Aorta (tissue), 5 donors: ENCODE measurements around the gene CTTNBP2. TPM values are rescaled to one million over a fixed set of nuclear protein-coding genes. Genes with fewer than 3 reads are reported as not detected.

ENCODE experiments used
- ATAC-seq: fragments of 200-7000 bp; cut with Tn5 transposase; one replicate; pipeline ENCODE4 v1.9.1; 2022; ENCODE audit warnings: moderate library complexity; ENCODE audit not compliant: low FRiP score
- DNase-seq, 2 donors: peaks; one replicate each; pipeline ENCODE4 v3.0.0-alpha.2; 2020
- H3K27ac ChIP-seq, 2 donors: one replicate each; pipeline ENCODE4 v1.5.1; 2013; ENCODE audit warnings: low read length in 2 of 2, mild to moderate bottlenecking in 2 of 2, moderate library complexity in 2 of 2, control low read depth in 1 of 2, inconsistent platforms in 1 of 2, low read depth in 1 of 2
- H3K27me3 ChIP-seq, 2 donors: one replicate each; pipeline ENCODE4 v1.6.1; 2013; ENCODE audit warnings: control low read depth in 1 of 2, low read length in 1 of 2, mild to moderate bottlenecking in 1 of 2, moderate library complexity in 1 of 2; ENCODE audit not compliant: insufficient read depth in 2 of 2, control insufficient read depth in 1 of 2
- H3K36me3 ChIP-seq, 2 donors: one replicate each; pipeline ENCODE4 v1.6.1; 2013; ENCODE audit warnings: control low read depth in 1 of 2, low read length in 1 of 2, mild to moderate bottlenecking in 1 of 2; ENCODE audit not compliant: insufficient read depth in 2 of 2, control insufficient read depth in 1 of 2
- H3K4me1 ChIP-seq, 2 donors: one replicate each; pipeline ENCODE4 v1.6.1; 2013; ENCODE audit warnings: low read length in 2 of 2, control low read depth in 1 of 2, mild to moderate bottlenecking in 1 of 2, moderate library complexity in 1 of 2; ENCODE audit not compliant: insufficient read depth in 2 of 2, control insufficient read depth in 1 of 2
- H3K4me3 ChIP-seq, 2 donors: one replicate each; pipeline ENCODE4 v1.5.1; 2013; ENCODE audit warnings: low read length in 2 of 2, control low read depth in 1 of 2, mild to moderate bottlenecking in 1 of 2
- H3K9me3 ChIP-seq: one replicate; pipeline ENCODE4 v1.6.1; 2013; ENCODE audit warnings: mild to moderate bottlenecking, low read length; ENCODE audit not compliant: control insufficient read depth
- WGBS, 2 donors: extraction: QIAGEN DNeasy Blood & Tissue Kit; methylation state at CpG; one replicate each; pipeline ENCODE4 v1.1.7; 2013; 5-methylcytosine and 5-hydroxymethylcytosine counted together
- intact Hi-C, 2 donors: fragments of 100-400 bp; cut with DNase I; formaldehyde crosslinking; loops; one replicate each; pipeline versions ENCODE4 v1.14.2 to v1.15.0; 2022
- polyA plus RNA-seq, 2 donors: library from polyadenylated mRNA; stranded (reverse); fragments of 200-250 nt; gene quantifications; one replicate each; pipeline ENCODE4 v1.2.3, GENCODE V29; 2013
- total RNA-seq, 2 donors: library from RNA; stranded (reverse); fragmentation: NEBNext Ultra II Directional; extraction: Animal tissue kit (Norgen Biotek cat#: 25700); gene quantifications; one replicate each; pipeline ENCODE4 v1.2.1, GENCODE V29; 2021
- donor health status: healthy with polysubstance abuse.
- donor health status: Bipolar disorder and iron deficiency.
- donor health status: DM: no; HTN: no; CAD: no.
- donor health status: DM: no; HTN: no; CAD: no.
- donor health status: DM: yes; HTN: yes; CAD: no.

The CTTNBP2 gene
- total and polyA plus RNA-seq, 4 donors: 1.2 to 29.6 (median 8.6) TPM

DNA sequence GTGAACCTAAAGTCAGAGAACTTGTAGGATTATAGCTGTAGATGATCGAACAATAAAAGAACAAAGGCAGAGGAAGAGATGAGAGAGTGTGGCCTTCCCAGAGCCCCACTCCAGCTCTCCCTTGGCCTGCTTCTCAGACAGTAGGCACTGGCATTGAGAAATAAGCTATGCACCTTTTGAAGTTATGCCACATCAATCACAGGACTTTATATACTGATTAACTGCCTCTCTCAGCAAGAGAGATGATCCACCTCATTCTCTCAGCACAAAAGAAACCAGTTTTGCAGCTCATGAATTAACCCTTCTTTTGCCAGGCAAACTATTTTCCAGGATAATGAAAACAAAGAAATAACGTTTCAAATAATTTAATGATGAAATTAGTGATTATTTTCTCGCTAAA is 22.0 kb upstream of the CTTNBP2 start:
- ATAC-seq (no peak), DNase-seq (no peak)
- intact Hi-C loops: no loop called here
- peaks cover 1% of the 10 kb centered on the region for H3K9me3 ChIP-seq
- no peaks in the 10 kb centered on the region for H3K27me3 ChIP-seq
- no peaks in the 10 kb centered on the region for H3K4me1 ChIP-seq
- H3K27ac ChIP-seq: no peak overlapping the region
- no peaks in the 10 kb centered on the region for H3K36me3 ChIP-seq
- 80 to 81% methylated on average over 3 of the region's 3 CpGs for WGBS, 2 donors
- H3K4me3 ChIP-seq: no peak overlapping the region

DNA sequence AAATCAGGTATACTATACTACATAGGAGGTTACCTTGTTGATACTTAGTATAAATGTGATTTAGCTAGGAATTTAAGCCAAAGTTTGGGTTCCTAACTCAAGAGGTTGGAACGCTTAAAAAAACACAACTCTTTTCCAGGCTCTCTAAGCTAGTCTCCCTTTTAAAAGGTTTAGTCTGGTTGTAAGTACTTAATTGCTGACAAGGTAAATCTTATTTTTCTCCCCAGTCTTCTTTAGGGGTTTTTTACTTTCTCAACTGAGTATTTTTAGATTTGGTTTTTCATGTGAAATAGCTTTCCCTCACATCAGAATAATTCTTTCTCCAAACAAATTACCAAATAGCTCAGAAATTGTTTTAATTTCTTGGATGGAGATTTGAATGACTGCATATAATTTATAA is 20.8 kb upstream of the CTTNBP2 start:
- DNase-seq (no peak), ATAC-seq (no peak)
- Histone ChIP-seq H3K27me3 (no peaks in the 10 kb centered on the region), H3K36me3 (no peaks in the 10 kb centered on the region), H3K4me1 (no peaks in the 10 kb centered on the region), H3K27ac (no peak overlapping the region), H3K9me3 (peaks cover 1% of the 10 kb centered on the region), H3K4me3 (no peak overlapping the region)
- 38 to 47% methylated on average over 1 of the region's 1 CpG for WGBS, 2 donors
- intact Hi-C loops: no loop called here

DNA sequence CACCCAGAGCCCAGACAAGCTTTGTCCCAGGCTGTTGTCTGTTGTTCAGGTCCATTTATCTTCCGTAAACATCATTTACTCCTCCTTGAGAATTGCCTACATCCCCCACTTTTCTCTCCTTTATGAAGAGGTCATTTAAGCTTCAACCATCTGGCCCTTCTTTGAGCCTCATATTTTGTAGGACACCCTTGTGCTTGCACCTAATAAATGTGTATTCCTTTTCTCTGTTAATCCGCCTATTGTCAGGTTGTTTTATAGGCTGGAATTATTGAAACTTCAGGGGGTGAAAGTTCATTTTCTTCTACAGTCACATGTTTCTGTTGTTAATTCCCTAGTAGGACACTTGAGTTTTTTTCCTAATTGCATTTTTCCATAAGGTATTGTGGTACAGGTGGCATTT is 19.6 kb upstream of the CTTNBP2 start:
- intact Hi-C loops: no loop called here
- Histone ChIP-seq H3K27ac (no peak overlapping the region), H3K4me3 (no peak overlapping the region), H3K27me3 (no peaks in the 10 kb centered on the region), H3K36me3 (no peaks in the 10 kb centered on the region), H3K9me3 (peaks cover 1% of the 10 kb centered on the region), H3K4me1 (no peaks in the 10 kb centered on the region)
- ATAC-seq: no peak
- no peak for DNase-seq
- WGBS, 2 donors: 94 to 95% methylated on average over 2 of the region's 2 CpGs

DNA sequence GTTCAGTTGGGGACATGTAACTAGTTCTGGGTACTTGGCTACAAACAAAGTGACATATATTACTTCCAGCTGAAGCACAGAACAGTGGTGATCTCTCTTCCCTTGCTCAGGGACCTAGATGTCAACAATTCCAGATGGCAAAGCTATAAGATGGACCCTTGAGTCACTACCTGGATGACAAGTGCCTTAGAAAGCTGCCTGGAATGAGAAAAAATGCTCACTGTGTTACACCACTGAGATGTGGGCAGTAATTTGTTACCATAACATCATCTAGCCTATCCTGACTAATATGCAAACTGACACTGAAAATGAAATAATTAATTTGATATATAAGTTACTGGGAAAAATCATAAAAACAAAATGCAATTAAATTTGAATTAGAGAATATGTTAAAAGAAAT is 16.4 kb upstream of the CTTNBP2 start:
- Histone ChIP-seq H3K27ac (no peak overlapping the region), H3K36me3 (no peaks in the 10 kb centered on the region), H3K4me3 (no peak overlapping the region), H3K9me3 (peaks cover 1% of the 10 kb centered on the region), H3K4me1 (no peaks in the 10 kb centered on the region), H3K27me3 (no peaks in the 10 kb centered on the region)
- no peak for ATAC-seq
- DNase-seq: no peak
- intact Hi-C loops: no loop called here

DNA sequence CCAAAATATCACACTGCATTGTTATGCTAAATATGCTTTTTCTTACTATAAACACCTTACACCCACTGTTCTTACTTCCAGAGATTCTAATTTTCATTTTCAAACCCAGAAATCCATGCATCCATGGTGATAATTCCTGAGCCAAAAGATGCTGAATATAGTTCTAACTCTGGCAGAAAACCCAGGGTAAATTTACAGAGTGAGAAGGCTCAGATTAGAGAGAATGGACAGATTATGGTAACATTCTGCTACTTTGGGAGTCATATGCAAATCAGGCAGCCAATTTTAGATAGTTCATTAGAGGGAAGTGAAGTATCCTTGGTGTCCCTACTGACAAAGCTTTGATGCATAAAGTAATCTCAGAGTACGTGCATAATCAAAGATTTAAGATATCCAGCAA is 15.4 kb upstream of the CTTNBP2 start:
- intact Hi-C loops: no loop called here
- peaks cover 1% of the 10 kb centered on the region for H3K9me3 ChIP-seq
- WGBS, 2 donors: 65 to 80% methylated on average over 1 of the region's 1 CpG
- no peak overlapping the region for H3K4me3 ChIP-seq
- ATAC-seq: no peak
- H3K27me3 ChIP-seq: no peaks in the 10 kb centered on the region
- H3K27ac ChIP-seq: no peak overlapping the region
- no peaks in the 10 kb centered on the region for H3K4me1 ChIP-seq
- DNase-seq: no peak
- no peaks in the 10 kb centered on the region for H3K36me3 ChIP-seq

DNA sequence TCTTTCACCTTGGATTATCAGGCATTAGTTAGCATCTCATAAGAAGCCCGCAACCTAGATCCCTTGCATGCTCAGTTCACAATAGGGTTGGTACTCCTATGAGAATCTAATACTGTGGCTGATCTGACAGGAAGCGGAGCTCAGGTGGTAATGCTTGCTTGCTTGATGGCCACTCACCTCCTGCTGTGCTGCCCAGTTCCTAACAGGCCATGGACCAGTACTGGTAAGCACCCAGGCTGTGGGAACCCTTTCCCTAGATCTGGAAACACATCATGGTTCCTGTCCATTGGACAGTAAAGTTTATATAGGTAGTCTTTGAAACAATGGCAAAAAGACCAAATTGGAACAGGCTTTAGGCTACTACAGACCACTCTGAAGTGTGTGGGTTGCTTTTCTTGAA is 9.4 kb upstream of the CTTNBP2 start:
- Histone ChIP-seq H3K4me3 (no peak overlapping the region), H3K36me3 (no peaks in the 10 kb centered on the region), H3K27me3 (no peaks in the 10 kb centered on the region), H3K4me1 (no peaks in the 10 kb centered on the region), H3K9me3 (no peaks in the 10 kb centered on the region), H3K27ac (no peak overlapping the region)
- intact Hi-C loops: no loop called here
- ATAC-seq (no peak), DNase-seq (no peak)
- 95 to 96% methylated on average over 2 of the region's 2 CpGs for WGBS, 2 donors

DNA sequence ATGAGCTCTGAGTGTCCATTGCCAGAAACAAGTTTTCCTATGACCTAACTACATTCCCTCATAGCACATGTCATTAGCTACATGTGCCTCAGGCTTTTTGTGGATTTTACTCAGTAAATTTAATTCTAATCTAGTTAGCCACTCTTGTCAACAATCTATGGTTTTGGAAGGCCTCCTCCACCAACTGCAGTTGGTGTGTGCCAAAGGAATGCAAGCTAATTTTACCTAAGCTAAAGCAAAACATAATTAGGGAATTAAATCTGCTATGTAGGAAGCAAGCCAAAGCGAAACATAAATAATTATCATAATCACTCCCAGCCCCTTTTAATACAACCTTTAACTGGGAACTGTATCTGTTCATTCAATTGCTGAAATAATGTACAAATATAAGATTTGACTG is 3.5 kb upstream of the CTTNBP2 start:
- H3K4me1 ChIP-seq: no peaks in the 10 kb centered on the region
- no peaks in the 10 kb centered on the region for H3K27me3 ChIP-seq
- 92 to 94% methylated on average over 1 of the region's 1 CpG for WGBS, 2 donors
- H3K4me3 ChIP-seq: no peak overlapping the region
- no peaks in the 10 kb centered on the region for H3K9me3 ChIP-seq
- no peaks in the 10 kb centered on the region for H3K36me3 ChIP-seq
- no peak for ATAC-seq
- intact Hi-C loops: loop anchor here (10.0 kb wide), 2 partner anchors 92 to 298 kb away; no protein-coding TSS in a partner anchor
- H3K27ac ChIP-seq: no peak overlapping the region
- no peak for DNase-seq

DNA sequence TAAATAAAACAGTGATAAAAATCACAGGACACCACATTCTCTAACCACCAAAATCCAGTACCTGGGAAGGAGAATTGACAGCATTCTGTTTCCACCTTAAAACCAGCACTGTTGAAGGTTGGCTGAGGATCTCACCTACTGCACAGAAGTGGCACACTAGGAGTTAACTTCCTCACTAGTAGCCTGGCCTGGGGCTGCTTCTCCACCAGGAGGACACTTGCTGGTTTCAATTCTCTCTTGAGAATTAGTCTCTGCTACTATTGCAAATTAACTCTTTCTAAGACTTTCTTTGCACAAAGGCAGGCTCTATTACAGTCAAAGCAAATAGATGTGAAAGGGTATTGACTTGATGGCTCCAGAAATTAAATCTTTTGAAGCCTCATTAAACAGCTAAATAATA is 2.3 kb upstream of the CTTNBP2 start:
- H3K36me3 ChIP-seq: no peaks in the 10 kb centered on the region
- DNase-seq (peak in 1 of 2 donors; percentile 52), ATAC-seq (no peak)
- H3K27me3 ChIP-seq: no peaks in the 10 kb centered on the region
- no peaks in the 10 kb centered on the region for H3K9me3 ChIP-seq
- no peak overlapping the region for H3K27ac ChIP-seq
- H3K4me1 ChIP-seq: no peaks in the 10 kb centered on the region
- no peak overlapping the region for H3K4me3 ChIP-seq
- intact Hi-C loops: loop anchor here (10.0 kb wide), 2 partner anchors 91 to 299 kb away; no protein-coding TSS in a partner anchor

DNA sequence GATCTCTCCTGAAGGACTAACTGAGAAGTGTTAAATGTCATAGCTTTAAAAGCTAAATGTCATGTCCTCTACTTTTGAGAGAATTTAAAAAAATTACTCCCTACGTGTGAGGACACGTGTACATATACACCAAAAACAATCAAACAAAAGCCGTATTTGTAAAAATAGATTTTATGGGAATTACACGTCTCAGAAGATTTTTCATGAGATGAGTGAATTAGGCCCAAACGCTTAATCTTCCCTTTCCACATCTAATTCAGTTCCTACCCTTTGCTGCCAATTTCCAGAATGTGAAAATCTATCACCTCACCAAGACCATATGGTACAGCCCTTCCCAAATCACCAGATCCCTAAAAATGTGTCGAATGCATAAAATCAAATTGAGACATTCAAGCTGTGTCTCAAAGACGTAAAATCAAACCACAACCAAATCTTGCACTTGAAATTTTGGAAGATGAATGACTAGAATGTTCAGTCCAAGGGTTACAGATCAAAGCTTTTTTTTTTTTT is 1.0 kb upstream of the CTTNBP2 start:
- 51 to 57% methylated on average over 7 of the region's 7 CpGs for WGBS, 2 donors
- intact Hi-C loops: loop anchor here (5.0 to 10.0 kb wide), 3 partner anchors 89 to 301 kb away; no protein-coding TSS in a partner anchor
- Histone ChIP-seq H3K36me3 (no peaks in the 10 kb centered on the region), H3K9me3 (no peaks in the 10 kb centered on the region), H3K4me3 (peak overlapping the region in 1 of 2 donors; percentile 86), H3K4me1 (no peaks in the 10 kb centered on the region), H3K27ac (no peak overlapping the region), H3K27me3 (no peaks in the 10 kb centered on the region)
- ATAC-seq (no peak), DNase-seq (no peak)
